Bronchial epithelial cell (primary cell): Measurements from ENCODE around the gene EYS. TPM values are rescaled to one million over a fixed set of nuclear protein-coding genes. Genes with fewer than 3 reads are reported as not detected.

ENCODE experiments used
- DNase-seq: peaks from one replicate; pipeline ENCODE4 v3.0.0-alpha.2; 2010; ENCODE audit warnings: low read depth
- FAIRE-seq: peaks from 2 replicates; lab custom pipeline; 2011; peaks lifted over from hg19 to GRCh38; lab: Jason Lieb, UNC
- H3K27me3 ChIP-seq: 2 replicates; pipeline ENCODE4 v1.5.1; 2011; ENCODE audit warnings: low read length; ENCODE audit not compliant: control insufficient read depth, insufficient read depth
- H3K36me3 ChIP-seq: 2 replicates; pipeline ENCODE4 v1.5.1; 2011; ENCODE audit warnings: low read length; ENCODE audit not compliant: control insufficient read depth, insufficient read depth
- H3K4me3 ChIP-seq: 2 replicates; pipeline ENCODE4 v1.5.1; 2011; ENCODE audit warnings: mild to moderate bottlenecking, low read depth, low read length, control low read depth
- CTCF ChIP-seq: IDR thresholded peaks from 2 replicates; pipeline ENCODE4 v1.5.1; 2011; ENCODE audit warnings: mild to moderate bottlenecking, moderate library complexity, low read length, control low read depth, inconsistent platforms; ENCODE audit not compliant: insufficient read depth, severe bottlenecking
- total RNA-seq: library from RNA; depleted of rRNA; stranded (reverse); fragments of >200 nt; gene quantifications from 2 replicates; pipeline ENCODE4 v1.2.1, GENCODE V29; 2014

Gene EYS
- total RNA-seq, 1 donor from 2014 or later, result 0.53 TPM

GRCh38 chr6:64602993-64603392, 1104.0 kb downstream of the EYS start:
- no peaks in the 10 kb centered on the region for H3K27me3 ChIP-seq
- H3K36me3 ChIP-seq, result no peaks in the 10 kb centered on the region
- FAIRE-seq (no peak), DNase-seq (no peak)
- no peak for TF ChIP-seq CTCF
- no peak overlapping the region for H3K4me3 ChIP-seq

- Histone ChIP-seq H3K4me3 (no peak overlapping the region), H3K36me3 (no peaks in the 10 kb centered on the region), H3K27me3 (no peaks in the 10 kb centered on the region)
- FAIRE-seq (no peak), DNase-seq (no peak)
- no peak for TF ChIP-seq CTCF
These were observed 1115.4 kb downstream of the EYS start for GRCh38 chr6:64591676-64592036.

DNA sequence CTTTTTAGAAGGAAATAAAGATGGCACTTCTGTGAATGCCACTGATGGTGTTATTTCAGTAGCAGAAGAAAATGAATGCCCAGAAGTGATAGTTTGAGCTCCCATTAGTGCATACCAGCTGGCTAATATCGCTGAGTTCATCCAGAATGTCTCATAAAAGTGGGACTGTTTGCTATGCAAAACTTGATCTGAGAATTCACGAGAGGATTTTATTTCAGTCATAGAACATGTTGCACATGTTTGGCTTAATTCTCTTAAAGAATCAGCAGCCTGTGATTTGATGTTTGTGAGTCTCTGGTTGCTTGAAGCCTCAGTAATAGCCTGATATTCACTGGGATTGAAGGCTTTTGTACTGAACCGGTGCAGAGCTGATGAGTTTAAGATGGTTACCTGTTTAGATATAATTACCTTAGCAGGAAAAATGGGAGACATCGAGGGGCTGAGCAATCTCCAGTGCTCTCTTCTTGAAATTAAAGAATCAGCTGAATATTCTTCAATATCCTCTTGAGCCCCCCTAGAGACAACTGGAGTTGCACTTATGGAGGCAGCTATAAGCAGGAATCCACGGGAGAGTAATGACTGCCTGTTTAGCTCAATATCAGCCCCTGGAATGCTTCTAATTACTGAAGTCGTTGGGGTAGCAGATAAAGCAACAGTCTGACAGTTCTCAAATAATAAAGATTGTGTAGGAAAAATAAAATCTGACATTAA, 1115.9 kb downstream of the EYS start:
- H3K4me3 ChIP-seq, result no peak overlapping the region
- no peak for TF ChIP-seq CTCF
- DNase-seq, result no peak
- H3K27me3 ChIP-seq, result no peaks in the 10 kb centered on the region
- no peak for FAIRE-seq
- no peaks in the 10 kb centered on the region for H3K36me3 ChIP-seq

GRCh38 chr6:64589961-64590360, 1117.1 kb downstream of the EYS start:
- no peaks in the 10 kb centered on the region for H3K27me3 ChIP-seq
- DNase-seq, result no peak
- FAIRE-seq, result no peak
- H3K36me3 ChIP-seq, result no peaks in the 10 kb centered on the region
- no peak for TF ChIP-seq CTCF
- no peak overlapping the region for H3K4me3 ChIP-seq

DNA sequence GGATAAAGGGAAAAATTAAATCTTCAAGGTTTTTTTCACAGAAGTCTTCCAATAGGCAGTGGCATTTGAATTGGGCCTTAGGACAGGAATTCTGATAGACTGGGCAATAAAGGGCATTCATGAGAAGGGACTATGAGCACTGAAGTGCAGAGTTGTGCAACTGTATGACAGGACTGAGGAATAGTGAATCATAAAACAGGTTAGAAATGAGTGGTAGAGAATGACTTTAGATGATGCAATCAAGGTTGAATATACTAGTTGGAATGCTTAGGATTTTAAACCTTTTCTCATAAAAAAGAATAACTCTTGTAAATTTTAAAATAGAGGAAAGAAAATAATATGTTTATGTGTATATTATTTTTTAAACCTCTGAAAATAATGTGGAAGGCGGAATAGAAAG, 1126.7 kb downstream of the EYS start:
- Histone ChIP-seq H3K36me3 (no peaks in the 10 kb centered on the region), H3K27me3 (no peaks in the 10 kb centered on the region), H3K4me3 (no peak overlapping the region)
- DNase-seq, result peak; percentile 88
- TF ChIP-seq CTCF, result no peak
- FAIRE-seq, result no peak
